Ascending aorta (tissue), 2 donors: ENCODE measurements around the gene LHFPL6. TPM values are rescaled to one million over a fixed set of nuclear protein-coding genes. Genes with fewer than 3 reads are reported as not detected.

ENCODE experiments used
- DNase-seq, 2 donors: peaks; one replicate each; pipeline ENCODE4 v3.0.0-alpha.2; 2019; ENCODE audit warnings: low spot score in 2 of 2
- H3K27ac ChIP-seq, 2 donors: fragments of 200-600 bp; sonication (generic); one replicate each; pipeline ENCODE4 v1.5.1; 2016 to 2017; ENCODE audit warnings: mild to moderate bottlenecking in 1 of 2
- H3K27me3 ChIP-seq: fragments of 200-600 bp; sonication (generic); one replicate; pipeline ENCODE4 v1.5.1; 2017
- H3K36me3 ChIP-seq, 2 donors: fragments of 200-600 bp; sonication (generic); one replicate each; pipeline ENCODE4 v1.5.1; 2016
- H3K4me1 ChIP-seq, 2 donors: fragments of 200-600 bp; sonication (generic); one replicate each; pipeline ENCODE4 v1.5.1; 2016 to 2017; ENCODE audit warnings: mild to moderate bottlenecking in 1 of 2
- H3K4me3 ChIP-seq, 2 donors: fragments of 200-600 bp; sonication (generic); one replicate each; pipeline ENCODE4 v1.5.1; 2016 to 2017; ENCODE audit warnings: mild to moderate bottlenecking in 1 of 2
- H3K9me3 ChIP-seq, 2 donors: fragments of 200-600 bp; sonication (generic); one replicate each; pipeline ENCODE4 v1.5.1; 2016
- intact Hi-C: fragments of 100-400 bp; cut with DNase I; formaldehyde crosslinking; loops from one replicate; pipeline ENCODE4 v1.15.1; 2023
- total RNA-seq: library from RNA; depleted of rRNA; stranded (reverse); fragments of >200 nt; gene quantifications from one replicate; pipeline ENCODE4 v1.1.0, GENCODE V29; 2016
- TF ChIP-seq, protein P1 (sequence below), 3 experiments: fragments of 200-600 bp in 2 of 3; fragments of 450-650 bp in 1 of 3; sonication (generic) in 2 of 3; IDR thresholded peaks; one replicate each; pipeline ENCODE4 v1.5.1; 2016 to 2019; ENCODE audit warnings: antibody characterized with exemption in 3 of 3, mild to moderate bottlenecking in 1 of 3, moderate library complexity in 1 of 3

Gene LHFPL6
- total RNA-seq, 1 donor from 2014 or later: 69.4 TPM

GRCh38 chr13:39509616-39510315 lies 93.2 kb downstream of the LHFPL6 start:
- TF ChIP-seq, protein P1, sequence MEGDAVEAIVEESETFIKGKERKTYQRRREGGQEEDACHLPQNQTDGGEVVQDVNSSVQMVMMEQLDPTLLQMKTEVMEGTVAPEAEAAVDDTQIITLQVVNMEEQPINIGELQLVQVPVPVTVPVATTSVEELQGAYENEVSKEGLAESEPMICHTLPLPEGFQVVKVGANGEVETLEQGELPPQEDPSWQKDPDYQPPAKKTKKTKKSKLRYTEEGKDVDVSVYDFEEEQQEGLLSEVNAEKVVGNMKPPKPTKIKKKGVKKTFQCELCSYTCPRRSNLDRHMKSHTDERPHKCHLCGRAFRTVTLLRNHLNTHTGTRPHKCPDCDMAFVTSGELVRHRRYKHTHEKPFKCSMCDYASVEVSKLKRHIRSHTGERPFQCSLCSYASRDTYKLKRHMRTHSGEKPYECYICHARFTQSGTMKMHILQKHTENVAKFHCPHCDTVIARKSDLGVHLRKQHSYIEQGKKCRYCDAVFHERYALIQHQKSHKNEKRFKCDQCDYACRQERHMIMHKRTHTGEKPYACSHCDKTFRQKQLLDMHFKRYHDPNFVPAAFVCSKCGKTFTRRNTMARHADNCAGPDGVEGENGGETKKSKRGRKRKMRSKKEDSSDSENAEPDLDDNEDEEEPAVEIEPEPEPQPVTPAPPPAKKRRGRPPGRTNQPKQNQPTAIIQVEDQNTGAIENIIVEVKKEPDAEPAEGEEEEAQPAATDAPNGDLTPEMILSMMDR (IDR thresholded peaks at IDR 0.05): no peak
- H3K4me3 ChIP-seq: no peak overlapping the region
- no peaks in the 10 kb centered on the region for H3K9me3 ChIP-seq
- intact Hi-C loops: no loop called here
- DNase-seq: no peak
- no peak overlapping the region for H3K27ac ChIP-seq
- no peaks in the 10 kb centered on the region for H3K27me3 ChIP-seq
- no peaks in the 10 kb centered on the region for H3K36me3 ChIP-seq
- peaks cover 0 to 2% of the 10 kb centered on the region in 2 donors for H3K4me1 ChIP-seq

- H3K4me3 ChIP-seq: no peak overlapping the region
Measured at GRCh38 chr13:39506559-39507390, 96.2 kb downstream of the LHFPL6 start.

GRCh38 chr13:39505151-39505550 lies 97.8 kb downstream of the LHFPL6 start:
- H3K27me3 ChIP-seq: no peaks in the 10 kb centered on the region
- H3K9me3 ChIP-seq: no peaks in the 10 kb centered on the region
- no peak for DNase-seq
- no peaks in the 10 kb centered on the region for H3K36me3 ChIP-seq
- H3K27ac ChIP-seq: no peak overlapping the region
- H3K4me3 ChIP-seq: no peak overlapping the region
- TF ChIP-seq, protein P1 (IDR thresholded peaks at IDR 0.05): no peak
- intact Hi-C loops: no loop called here
- H3K4me1 ChIP-seq: no peaks in the 10 kb centered on the region

More at GRCh38 chr13:39506559-39507390, 96.2 kb downstream of the LHFPL6 start:
- no peaks in the 10 kb centered on the region for H3K9me3 ChIP-seq
- no peaks in the 10 kb centered on the region for H3K36me3 ChIP-seq
- no peak overlapping the region for H3K27ac ChIP-seq
- no peaks in the 10 kb centered on the region for H3K27me3 ChIP-seq
- no peak for DNase-seq
- no peaks in the 10 kb centered on the region for H3K4me1 ChIP-seq
- TF ChIP-seq, protein P1 (IDR thresholded peaks at IDR 0.05): no peak
- intact Hi-C loops: no loop called here

GRCh38 chr13:39503048-39503447 lies 99.9 kb downstream of the LHFPL6 start:
- TF ChIP-seq, protein P1 (IDR thresholded peaks at IDR 0.05): no peak
- H3K4me1 ChIP-seq: peaks cover 0 to 6% of the 10 kb centered on the region in 2 donors
- no peaks in the 10 kb centered on the region for H3K27me3 ChIP-seq
- H3K36me3 ChIP-seq: no peaks in the 10 kb centered on the region
- intact Hi-C loops: no loop called here
- H3K27ac ChIP-seq: no peak overlapping the region
- H3K4me3 ChIP-seq: no peak overlapping the region
- H3K9me3 ChIP-seq: no peaks in the 10 kb centered on the region
- no peak for DNase-seq

DNA sequence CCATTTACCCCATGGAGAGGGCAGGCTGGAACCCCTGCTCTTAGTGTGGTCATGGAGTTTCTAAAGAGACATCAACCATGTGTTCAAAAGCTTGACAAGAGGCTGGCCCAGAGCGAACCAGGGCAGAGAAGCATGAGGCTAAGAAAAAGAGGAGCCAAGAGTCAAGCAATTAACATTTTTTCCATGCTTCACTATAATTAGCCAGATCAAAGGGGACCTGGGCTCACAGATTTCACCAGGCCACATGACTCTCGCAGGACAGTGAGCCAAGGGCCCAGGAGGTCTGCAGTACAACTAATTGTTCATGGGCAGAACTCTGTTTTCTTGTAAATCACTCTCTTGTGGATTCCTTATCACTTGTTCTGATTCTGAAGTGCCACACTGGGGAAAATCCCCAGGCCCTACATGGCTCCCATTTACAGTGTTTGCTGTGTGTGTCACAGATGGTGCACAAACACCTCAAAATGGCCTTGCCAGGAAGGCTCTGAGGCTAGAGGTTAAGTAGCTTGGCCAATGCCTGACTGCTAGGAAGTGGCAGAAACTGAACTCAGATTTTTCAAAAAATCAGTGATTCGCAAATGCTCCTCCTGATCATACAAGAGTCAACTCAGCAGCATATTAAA lies 101.2 kb downstream of the LHFPL6 start:
- intact Hi-C loops: no loop called here
- TF ChIP-seq, protein P1 (IDR thresholded peaks at IDR 0.05): no peak
- Histone ChIP-seq H3K4me1 (peaks cover 0 to 6% of the 10 kb centered on the region in 2 donors), H3K36me3 (no peaks in the 10 kb centered on the region), H3K27me3 (no peaks in the 10 kb centered on the region), H3K27ac (no peak overlapping the region), H3K9me3 (no peaks in the 10 kb centered on the region), H3K4me3 (no peak overlapping the region)
- DNase-seq: no peak
